ENCODE data around the gene GALNT10. TPM values are rescaled to one million over a fixed set of nuclear protein-coding genes. Genes with fewer than 3 reads are reported as not detected.
A peak's percentile ranks its signal among the peaks of the same experiment; 100 is the strongest.

The GALNT10 gene
- polyA plus RNA-seq, 1 donor (not counting 4 experiments of a cell fraction or from before 2014, with no cell fraction given) = 17.9 TPM

- Histone ChIP-seq H3K4me3 (ENCODE audit: control insufficient read depth in 2 of 3, extremely low read depth in 1 of 3, insufficient read depth in 2 of 3, low read depth in 1 of 3, low read length in 3 of 3) (peak overlapping the region; percentile 59 to 80 (median 66)), H3K4me2 (ENCODE audit: control insufficient read depth, extremely low read depth, insufficient read depth, low read depth, low read length) (peak overlapping the region; percentile 74), H3K27me3 (ENCODE audit: control insufficient read depth, extremely low read depth, insufficient read depth, low read length) (peaks cover 39% of the 10 kb centered on the region), H2AFZ (ENCODE audit: control insufficient read depth, low read length) (peak overlapping the region; percentile 71), H4K20me1 (ENCODE audit: control insufficient read depth, extremely low read depth, insufficient read depth, low read length) (peaks cover 3% of the 10 kb centered on the region), H3K9me3 (ENCODE audit: control insufficient read depth, low read depth, low read length) (no peaks in the 10 kb centered on the region), H3K27ac (ENCODE audit: control insufficient read depth, insufficient read depth, low read length) (no peak overlapping the region), H3K9ac (ENCODE audit: control insufficient read depth, extremely low read depth, insufficient read depth, low read length) (peak overlapping the region; percentile 60), H3K4me1 (ENCODE audit: control insufficient read depth, extremely low read depth, insufficient read depth, low read length) (peaks cover 18% of the 10 kb centered on the region), H3K36me3 (ENCODE audit: control insufficient read depth in 2 of 2, extremely low read depth in 1 of 2, insufficient read depth in 2 of 2, low read length in 2 of 2) (no peaks in the 10 kb centered on the region), H3K9me1 (ENCODE audit: control insufficient read depth, extremely low read depth, insufficient read depth, low read length) (peaks cover 3% of the 10 kb centered on the region), H3K79me2 (ENCODE audit: control insufficient read depth, insufficient read depth, low read length) (no peaks in the 10 kb centered on the region)
- dilution Hi-C loops (cut with MboI; ENCODE audit: extremely low pct_ligation_motif_present, low sequenced_read_pairs) = no loop called here
- TF ChIP-seq EZH2 (IDR thresholded peaks at IDR 0.05; ENCODE audit: low read length) = peak; percentile 67
- TF ChIP-seq CTCF (optimal IDR thresholded peaks at IDR 0.05 in 1 of 3, IDR thresholded peaks at IDR 0.05 in 1 of 3, conservative IDR thresholded peaks at IDR 0.05 in 1 of 3; ENCODE audit: extremely low read depth in 1 of 3, insufficient read depth in 2 of 3, low read length in 3 of 3) = peak in 2 of 3 experiments; percentile 44 to 66
- FAIRE-seq (no peak), DNase-seq (ENCODE audit: low read depth, low spot score) (no peak)
These were observed 526 bp upstream of the GALNT10 start for GRCh38 chr5:154189819-154190594.

- dilution Hi-C loops (cut with MboI; ENCODE audit: extremely low pct_ligation_motif_present, low sequenced_read_pairs) = no loop called here
- no peak overlapping the region for H3K9ac ChIP-seq (ENCODE audit: control insufficient read depth, extremely low read depth, insufficient read depth, low read length)
- no peak for FAIRE-seq
- peaks cover 3% of the 10 kb centered on the region for H4K20me1 ChIP-seq (ENCODE audit: control insufficient read depth, extremely low read depth, insufficient read depth, low read length)
- H3K36me3 ChIP-seq (ENCODE audit: control insufficient read depth in 2 of 2, extremely low read depth in 1 of 2, insufficient read depth in 2 of 2, low read length in 2 of 2) = no peaks in the 10 kb centered on the region
- H3K4me2 ChIP-seq (ENCODE audit: control insufficient read depth, extremely low read depth, insufficient read depth, low read depth, low read length) = peak overlapping the region; percentile 61
- no peak overlapping the region for H3K27ac ChIP-seq (ENCODE audit: control insufficient read depth, insufficient read depth, low read length)
- no peaks in the 10 kb centered on the region for H3K79me2 ChIP-seq (ENCODE audit: control insufficient read depth, insufficient read depth, low read length)
- peaks cover 18% of the 10 kb centered on the region for H3K4me1 ChIP-seq (ENCODE audit: control insufficient read depth, extremely low read depth, insufficient read depth, low read length)
- peak overlapping the region in 2 of 3 experiments; percentile 43 to 68 for H3K4me3 ChIP-seq (ENCODE audit: control insufficient read depth in 2 of 3, extremely low read depth in 1 of 3, insufficient read depth in 2 of 3, low read depth in 1 of 3, low read length in 3 of 3)
- peak; percentile 16 for TF ChIP-seq EZH2 (IDR thresholded peaks at IDR 0.05; ENCODE audit: low read length)
- no peak for TF ChIP-seq CTCF (optimal IDR thresholded peaks at IDR 0.05 in 1 of 3, IDR thresholded peaks at IDR 0.05 in 1 of 3, conservative IDR thresholded peaks at IDR 0.05 in 1 of 3; ENCODE audit: extremely low read depth in 1 of 3, insufficient read depth in 2 of 3, low read length in 3 of 3)
- no peak for DNase-seq (ENCODE audit: low read depth, low spot score)
- no peak overlapping the region for H2AFZ ChIP-seq (ENCODE audit: control insufficient read depth, low read length)
- H3K9me1 ChIP-seq (ENCODE audit: control insufficient read depth, extremely low read depth, insufficient read depth, low read length) = peaks cover 3% of the 10 kb centered on the region
- H3K9me3 ChIP-seq (ENCODE audit: control insufficient read depth, low read depth, low read length) = no peaks in the 10 kb centered on the region
- peaks cover 32% of the 10 kb centered on the region for H3K27me3 ChIP-seq (ENCODE audit: control insufficient read depth, extremely low read depth, insufficient read depth, low read length)
These were observed 1.1 kb downstream of the GALNT10 start for GRCh38 chr5:154191467-154192261.

Data from keratinocyte (primary cell).